GM18511 (cell line): Measurements from ENCODE around the gene DLG2.

Experiments
- ATAC-seq: cut with Tn5 transposase; IDR thresholded peaks from one replicate; pipeline ENCODE4 v1.9.1; 2021; ENCODE audit warnings: mild to moderate bottlenecking, moderate library complexity; ENCODE audit not compliant: unreplicated experiment

Gene DLG2

GRCh38 chr11:84247129-84247528 is 1380.0 kb downstream of the DLG2 start:
- ATAC-seq: no peak

- peak; percentile 63 for ATAC-seq
Observed at GRCh38 chr11:84243629-84244263, 1383.4 kb downstream of the DLG2 start.

- no peak for ATAC-seq
Observed at GRCh38 chr11:84241343-84242131, 1385.6 kb downstream of the DLG2 start.

- no peak for ATAC-seq
Observed at GRCh38 chr11:84240847-84241246, 1386.3 kb downstream of the DLG2 start.

- no peak for ATAC-seq
Observed at GRCh38 chr11:84236436-84236835, 1390.7 kb downstream of the DLG2 start.

- ATAC-seq: no peak
Observed at GRCh38 chr11:84234462-84235202, 1392.5 kb downstream of the DLG2 start.

GRCh38 chr11:84234011-84234410 is 1393.1 kb downstream of the DLG2 start:
- ATAC-seq: no peak

- no peak for ATAC-seq
Observed at GRCh38 chr11:84232511-84232910, 1394.6 kb downstream of the DLG2 start.

GRCh38 chr11:84230402-84230801 is 1396.7 kb downstream of the DLG2 start:
- no peak for ATAC-seq

- no peak for ATAC-seq
Observed at GRCh38 chr11:84227970-84228665, 1399.0 kb downstream of the DLG2 start.

- no peak for ATAC-seq
Observed at GRCh38 chr11:84224042-84224441, 1403.1 kb downstream of the DLG2 start.

GRCh38 chr11:84218318-84218717 is 1408.8 kb downstream of the DLG2 start:
- no peak for ATAC-seq

- ATAC-seq: no peak
Observed at GRCh38 chr11:84215672-84216071, 1411.5 kb downstream of the DLG2 start.

GRCh38 chr11:84214557-84214956 is 1412.6 kb downstream of the DLG2 start:
- no peak for ATAC-seq

- no peak for ATAC-seq
Observed at GRCh38 chr11:84212468-84213390, 1414.4 kb downstream of the DLG2 start.

- no peak for ATAC-seq
Observed at GRCh38 chr11:84211896-84212295, 1415.2 kb downstream of the DLG2 start.

GRCh38 chr11:84194696-84195095 is 1432.4 kb downstream of the DLG2 start:
- no peak for ATAC-seq

- peak; percentile 62 for ATAC-seq
Observed at GRCh38 chr11:84193706-84194105, 1433.4 kb downstream of the DLG2 start.

GRCh38 chr11:84188521-84188920 is 1438.6 kb downstream of the DLG2 start:
- no peak for ATAC-seq

- no peak for ATAC-seq
Observed at GRCh38 chr11:84173078-84173477, 1454.1 kb downstream of the DLG2 start.
